Activated T-helper 1 cell treated with anti-CD3 and anti-CD28 coated beads, Interleukin-2, amount 50 U/mL, for 16 hours (primary cell): Measurements from ENCODE around the gene B4GALNT1.
"Not testable (repeated sequence)": the region's sequence is repeated elsewhere in the genome, so short reads cannot be mapped to it uniquely, and the experiment has no call there.

Source experiments
- DNase-seq, 2 donors: peaks; one replicate each; pipeline ENCODE4 v3.0.0-alpha.2; 2020; ENCODE audit warnings: low read depth in 1 of 2, low spot score in 1 of 2

The B4GALNT1 gene

DNA sequence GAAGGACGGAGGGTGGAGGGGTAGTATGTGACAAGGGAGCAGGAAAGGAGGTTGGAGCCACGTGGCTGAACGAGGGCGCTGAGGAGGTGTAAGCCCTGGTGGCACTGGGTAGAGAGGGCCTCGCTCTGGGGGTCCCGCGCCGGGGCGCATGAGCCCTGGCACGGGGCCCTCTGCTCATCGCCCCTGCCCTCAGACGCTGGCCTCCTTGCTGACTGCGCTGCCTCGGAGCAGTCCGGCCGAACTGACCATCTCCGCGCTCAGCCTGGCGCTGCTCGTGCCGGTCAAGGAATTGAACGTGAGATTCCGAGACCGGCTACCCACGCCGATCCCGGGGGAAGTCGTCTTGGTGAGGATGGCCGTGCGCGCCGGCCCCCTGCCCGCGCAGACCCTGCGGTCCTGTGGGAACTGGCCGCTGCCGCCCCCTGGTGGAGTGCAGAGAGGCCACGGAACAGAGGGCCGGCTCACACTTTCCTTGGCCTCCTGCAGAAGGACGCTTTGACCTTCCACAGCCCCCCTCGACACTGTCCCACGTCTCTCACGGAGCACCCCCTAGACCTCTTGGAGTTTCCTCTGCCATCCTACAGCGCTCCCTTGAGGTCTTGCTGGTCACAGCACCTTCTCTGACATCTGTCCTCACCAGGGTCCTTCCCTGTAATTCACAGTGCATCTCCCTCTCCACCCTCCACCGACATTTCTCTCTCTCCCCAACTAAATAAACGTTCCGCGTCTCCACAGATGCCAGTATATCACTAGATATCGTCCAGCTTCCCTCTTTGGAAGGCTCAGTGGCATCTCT, 11.3 kb downstream of the B4GALNT1 start:
- DNase-seq: peak in 1 of 2 donors; percentile 37

DNA sequence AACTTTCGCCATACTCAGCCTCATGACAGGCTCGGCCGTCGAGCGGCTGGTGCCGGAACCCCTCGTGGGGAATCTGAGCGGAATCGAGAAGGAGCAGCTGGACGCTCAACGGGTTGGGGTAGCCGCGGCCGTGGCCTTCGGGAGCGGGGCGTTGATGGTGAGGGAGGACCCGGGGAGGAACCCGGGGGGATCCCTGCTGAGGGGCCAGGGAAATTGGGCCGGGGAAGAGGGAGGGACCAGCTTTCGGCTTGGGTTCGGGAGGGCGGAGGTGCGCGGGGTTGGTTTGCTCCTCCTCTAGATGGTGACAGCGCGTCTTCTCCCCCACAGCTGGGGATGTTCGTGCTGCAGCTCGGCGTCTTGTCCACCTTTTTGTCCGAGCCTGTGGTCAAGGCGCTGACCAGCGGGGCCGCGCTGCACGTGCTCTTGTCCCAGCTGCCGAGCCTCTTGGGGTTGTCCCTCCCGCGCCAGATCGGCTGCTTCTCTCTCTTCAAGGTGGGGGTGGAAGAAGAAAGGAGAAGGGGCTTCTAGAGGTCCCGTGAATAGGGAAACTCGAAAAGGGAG, 12.0 kb downstream of the B4GALNT1 start:
- DNase-seq: no peak

DNA sequence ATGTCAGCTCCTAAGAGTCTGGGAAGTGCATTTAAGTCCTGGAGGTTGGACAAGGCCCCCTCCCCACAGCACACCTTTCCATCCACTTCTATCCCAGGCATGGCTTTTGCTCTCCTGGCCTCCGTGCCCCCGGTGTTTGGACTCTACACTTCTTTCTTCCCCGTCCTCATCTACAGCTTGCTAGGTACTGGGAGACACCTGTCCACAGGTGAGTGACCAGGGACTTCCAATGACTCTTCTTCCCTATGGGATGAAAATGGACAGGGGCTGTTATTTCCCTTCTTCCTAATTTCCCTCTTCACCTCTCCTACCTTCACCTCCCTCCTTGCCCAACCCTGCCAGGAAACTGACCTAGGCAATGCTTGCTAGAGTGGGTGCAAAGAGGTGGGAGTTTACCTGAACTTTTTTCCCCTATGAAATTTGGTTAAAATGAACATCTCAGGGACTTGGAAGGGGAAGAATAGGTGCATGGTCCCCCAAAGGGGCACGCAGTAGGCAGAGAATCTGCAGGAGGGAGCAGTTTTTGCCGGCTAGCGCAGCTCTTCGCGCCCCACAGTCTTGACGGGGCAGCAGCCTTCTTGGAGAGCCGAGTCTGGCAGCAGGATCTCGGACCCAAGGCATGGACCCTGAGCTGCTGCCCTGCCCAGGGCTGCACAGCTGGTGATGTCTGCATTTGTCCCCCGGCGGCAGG, 12.6 kb downstream of the B4GALNT1 start:
- no peak for DNase-seq

DNA sequence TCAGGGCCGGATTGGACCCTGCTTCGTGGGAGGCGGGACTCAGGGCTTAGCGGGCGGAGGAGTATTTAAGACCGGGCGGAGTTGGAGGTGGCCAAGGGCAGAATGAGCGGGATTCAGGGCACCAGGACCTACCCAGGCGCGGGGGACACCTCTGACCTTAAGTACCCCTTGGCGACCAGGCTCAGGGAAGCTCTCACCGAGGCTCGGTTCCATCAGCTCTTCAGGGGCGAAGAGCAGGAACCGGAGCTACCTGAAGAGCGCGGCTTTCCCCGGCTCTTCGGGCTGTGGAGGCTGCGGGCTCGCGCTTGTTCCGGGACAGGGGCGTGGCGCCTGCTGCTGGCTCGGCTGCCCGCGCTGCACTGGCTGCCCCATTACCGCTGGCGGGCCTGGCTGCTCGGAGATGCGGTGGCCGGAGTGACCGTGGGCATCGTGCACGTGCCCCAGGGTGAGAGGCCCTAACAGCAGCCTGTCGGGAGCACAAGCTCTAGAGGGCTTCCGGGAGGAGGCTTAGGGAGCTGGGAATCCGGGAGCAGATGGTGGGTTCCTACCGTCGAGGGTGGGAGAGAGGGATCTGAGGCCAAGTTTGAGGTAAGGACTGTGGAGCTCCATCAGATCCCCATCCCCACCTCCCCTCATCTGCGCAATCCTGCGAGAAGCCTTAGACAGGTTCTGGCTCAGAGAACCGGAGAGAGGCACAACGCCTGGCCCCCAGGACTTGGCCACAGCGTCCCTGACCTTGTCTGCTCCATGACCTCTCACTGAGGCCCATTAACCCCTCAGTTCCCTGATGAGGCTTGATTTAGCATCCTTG, 13.4 kb downstream of the B4GALNT1 start:
- DNase-seq: no peak

DNA sequence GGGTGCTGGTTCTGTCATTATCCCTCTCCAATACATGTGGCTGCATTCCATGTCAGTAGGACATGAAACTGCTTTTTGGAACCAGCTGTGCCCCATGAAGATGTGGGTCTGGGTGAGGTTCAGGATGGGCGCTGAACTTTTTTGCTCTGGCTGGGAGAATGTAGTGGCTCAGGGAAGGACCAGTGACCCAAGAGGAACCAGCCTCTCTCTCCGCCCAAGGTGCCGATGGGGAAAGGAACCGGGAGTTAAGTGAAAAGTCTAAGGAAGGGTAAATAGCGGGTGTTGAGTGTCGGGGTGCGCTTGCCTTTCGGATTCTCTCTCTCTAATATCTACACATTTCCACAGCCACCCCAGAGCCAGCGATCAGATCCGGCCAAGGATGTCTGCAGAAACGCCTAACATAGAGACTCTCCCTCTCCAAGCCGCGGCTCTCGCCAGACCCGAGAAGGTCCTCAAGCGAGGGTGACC, 14.0 kb downstream of the B4GALNT1 start:
- no peak for DNase-seq

DNA sequence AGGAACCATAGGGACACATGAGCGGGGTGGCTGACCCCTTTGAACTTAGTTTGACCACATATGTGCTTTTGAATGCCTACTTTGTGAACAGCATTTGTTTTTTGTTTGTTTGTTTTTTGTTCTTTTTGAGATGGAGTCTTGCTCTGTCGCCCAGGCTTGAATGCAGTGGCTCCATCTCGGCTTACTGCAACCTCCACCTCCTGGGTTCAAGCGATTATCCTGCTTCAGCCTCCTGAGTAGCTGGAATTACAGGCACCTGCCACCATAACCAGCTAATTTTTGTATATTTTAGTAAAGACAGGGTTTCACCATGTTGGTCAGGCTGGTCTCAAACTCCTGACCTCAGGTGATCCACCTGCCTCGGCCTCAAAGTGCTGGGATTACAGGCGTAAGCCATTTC, 14.6 kb downstream of the B4GALNT1 start:
- DNase-seq: not testable (repeated sequence)

DNA sequence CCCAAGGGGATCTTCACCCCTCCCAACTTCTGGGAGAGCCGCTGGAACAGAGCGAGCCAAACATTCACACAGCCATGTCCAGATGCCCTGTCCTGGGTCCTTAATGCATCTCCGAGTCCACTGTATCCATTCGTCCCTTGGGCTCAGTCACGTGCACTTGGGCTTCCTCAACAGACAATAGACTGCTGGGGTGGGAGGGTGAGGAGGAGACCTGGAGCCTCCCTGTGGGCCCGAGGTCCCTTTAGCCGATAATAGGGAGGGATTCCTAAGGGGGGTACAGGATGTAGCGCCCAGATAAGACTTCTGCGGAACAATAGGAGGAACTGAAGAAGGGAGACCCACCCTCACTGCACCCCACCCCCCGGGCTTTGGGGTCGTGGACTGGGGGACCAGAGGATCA, 15.1 kb downstream of the B4GALNT1 start:
- DNase-seq: no peak

DNA sequence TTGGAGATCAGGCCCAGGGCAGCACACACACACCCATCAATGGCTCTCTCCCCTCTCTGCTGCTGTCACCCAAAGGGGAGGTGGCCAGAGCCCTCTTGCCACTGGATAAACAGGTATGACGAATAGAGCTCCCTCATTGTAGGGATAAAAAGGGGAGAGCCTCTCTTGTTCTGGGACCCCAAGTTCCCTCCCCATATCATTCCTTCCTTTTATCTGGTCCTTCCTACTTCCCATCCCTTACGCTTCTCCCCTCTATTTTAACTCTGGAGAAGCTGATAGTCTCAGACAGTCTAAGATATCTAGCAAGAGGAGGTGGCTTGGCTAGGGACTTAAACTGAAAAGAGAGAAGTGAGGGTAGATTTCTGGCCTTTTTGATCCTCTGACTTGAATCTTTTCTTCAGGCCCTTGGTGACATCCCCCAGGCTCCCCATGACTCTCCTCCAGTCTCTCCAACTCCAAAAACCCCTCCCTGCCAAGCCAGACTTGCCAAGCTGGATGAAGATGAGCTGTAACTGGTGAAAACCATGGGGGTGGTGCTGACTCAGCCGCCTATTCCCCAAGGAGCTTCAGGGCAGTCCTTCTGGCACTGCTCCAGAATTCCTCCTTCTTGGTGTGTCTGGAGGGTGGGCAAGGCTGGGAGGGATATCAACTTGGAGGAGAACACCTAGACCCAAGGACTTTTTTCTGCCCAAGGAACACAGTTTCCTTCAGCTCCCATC, 16.5 kb downstream of the B4GALNT1 start:
- no peak for DNase-seq

DNA sequence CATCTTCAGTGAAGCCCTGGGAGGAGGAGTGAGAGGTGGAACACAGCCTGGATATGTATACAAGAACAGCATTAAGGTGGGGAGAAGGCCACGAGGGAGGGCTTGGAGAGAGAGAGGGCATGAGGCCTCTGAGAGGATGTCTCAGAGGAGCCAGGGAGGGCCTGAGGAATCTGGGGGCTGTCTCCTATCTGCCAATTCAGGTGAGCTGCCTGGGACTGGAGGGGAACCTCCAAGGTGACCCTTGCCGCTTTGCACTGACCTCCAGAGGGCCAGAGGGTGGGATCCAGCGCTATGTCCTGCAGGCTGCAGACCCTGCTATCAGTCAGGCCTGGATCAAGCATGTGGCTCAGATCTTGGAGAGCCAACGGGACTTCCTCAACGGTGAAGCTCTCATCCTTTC, 17.4 kb downstream of the B4GALNT1 start:
- no peak for DNase-seq

DNA sequence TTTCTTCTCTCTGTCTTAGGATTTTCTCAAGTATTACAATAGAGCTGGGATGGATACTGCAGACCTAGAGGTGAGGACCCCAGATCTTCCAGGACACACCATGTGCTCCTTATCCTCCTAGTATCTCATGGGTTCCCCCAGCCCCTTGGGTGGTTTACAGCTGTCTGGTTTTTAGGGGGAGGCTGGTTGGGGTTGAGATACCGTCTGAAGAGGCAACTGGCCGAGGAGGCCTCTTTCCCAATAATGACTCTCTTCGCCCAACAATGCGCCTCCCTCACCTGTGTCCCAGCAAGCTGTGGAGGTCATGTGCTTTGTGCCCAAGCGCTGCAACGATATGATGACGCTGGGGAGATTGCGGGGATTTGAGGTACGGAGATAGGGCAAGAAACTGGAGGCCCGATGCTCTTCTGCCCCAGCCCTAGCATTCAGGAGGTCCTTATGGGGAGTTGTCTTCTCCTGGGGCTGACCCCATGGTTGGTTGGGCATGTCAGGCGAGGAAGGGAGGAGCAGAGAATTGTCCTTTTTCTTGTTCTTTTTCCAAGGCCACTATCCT, 18.0 kb downstream of the B4GALNT1 start:
- DNase-seq: no peak

DNA sequence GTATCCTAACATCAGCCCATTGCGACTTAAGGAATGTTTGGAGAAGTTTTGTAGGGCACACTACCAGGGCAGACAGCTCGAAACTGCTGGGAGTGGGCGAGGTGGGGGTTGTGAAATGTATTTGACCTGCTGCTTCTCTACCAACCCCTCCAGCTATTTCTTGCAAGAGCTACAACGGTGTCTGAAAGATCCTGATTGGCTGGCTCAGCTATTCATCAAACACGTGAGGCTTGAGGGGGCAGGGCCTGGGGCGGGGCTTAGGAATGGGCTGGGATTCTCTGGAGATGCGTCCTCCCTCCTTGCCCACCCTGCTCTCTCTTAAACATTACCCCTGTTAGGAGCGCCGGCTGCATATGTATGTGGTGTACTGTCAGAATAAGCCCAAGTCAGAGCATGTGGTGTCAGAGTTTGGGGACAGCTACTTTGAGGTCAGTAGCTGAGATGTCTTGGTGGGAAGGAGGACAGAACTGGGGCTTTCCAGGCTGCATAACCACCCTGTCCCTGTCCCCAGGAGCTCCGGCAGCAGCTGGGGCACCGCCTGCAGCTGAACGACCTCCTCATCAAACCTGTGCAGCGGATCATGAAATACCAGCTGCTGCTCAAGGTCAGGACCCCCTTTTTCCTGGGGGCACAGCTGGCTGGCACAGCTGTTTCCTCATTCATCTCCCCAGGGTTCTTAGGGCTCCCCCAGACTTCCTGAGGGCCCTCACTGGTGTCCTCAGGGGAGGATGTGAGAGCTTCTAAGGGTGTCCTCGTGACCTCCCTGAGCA, 18.6 kb downstream of the B4GALNT1 start:
- DNase-seq: no peak

DNA sequence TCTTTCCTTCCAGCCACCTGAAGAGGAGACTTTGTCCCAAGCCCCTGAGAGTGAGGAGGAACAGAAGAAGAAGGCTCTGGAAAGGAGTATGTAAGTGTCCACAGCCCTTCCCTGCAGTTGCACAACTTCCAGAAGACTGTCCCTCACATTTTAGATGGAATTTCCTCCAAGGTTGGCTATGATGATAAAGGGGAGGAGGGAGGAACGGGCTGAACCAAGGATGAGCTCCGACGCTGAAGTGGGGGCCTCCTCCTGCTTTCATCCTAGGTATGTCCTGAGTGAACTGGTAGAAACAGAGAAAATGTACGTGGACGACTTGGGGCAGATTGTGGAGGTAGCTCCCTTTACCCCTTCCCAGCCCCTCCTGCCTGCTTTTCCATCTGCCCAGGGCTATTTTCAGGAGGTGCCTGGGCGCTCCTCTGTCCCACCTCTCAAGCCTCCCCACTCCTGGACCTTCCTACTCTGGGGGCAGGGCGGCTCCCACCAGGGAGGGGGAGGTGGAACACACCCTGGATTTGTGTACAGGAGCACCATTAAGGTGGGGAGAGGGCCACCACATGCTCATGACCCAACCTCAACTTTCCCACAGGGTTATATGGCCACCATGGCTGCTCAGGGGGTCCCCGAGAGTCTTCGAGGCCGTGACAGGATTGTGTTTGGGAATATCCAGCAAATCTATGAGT, 19.4 kb downstream of the B4GALNT1 start:
- no peak for DNase-seq

DNA sequence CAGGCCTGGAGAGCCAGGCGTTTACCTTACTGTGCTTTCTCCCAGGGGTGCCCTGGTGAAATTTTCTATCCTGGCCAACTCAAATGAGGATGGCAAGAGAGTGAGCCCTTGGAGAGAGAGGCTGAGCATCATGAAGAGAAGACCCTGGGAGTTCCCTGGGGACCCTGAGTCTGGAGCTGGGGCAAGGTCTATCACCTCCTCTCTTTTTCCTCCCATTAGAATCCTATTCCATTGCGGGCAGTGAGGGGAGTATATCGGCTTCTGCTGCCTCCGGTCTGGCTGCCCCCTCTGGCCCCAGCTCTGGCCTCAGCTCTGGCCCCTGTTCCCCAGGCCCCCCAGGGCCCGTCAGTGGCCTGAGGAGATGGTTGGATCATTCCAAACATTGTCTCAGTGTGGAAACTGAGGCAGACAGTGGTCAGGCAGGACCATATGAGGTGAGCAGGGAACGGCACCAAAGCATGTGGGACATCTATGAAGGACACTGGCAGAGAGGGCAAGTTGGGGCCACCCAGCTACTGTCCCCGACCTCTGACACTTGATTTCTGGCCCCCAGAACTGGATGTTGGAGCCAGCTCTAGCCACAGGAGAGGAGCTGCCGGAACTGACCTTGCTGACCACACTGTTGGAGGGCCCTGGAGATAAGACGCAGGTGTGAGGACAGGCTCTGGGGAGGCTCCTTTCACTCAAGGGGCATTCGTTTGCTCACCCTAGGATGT, 20.1 kb downstream of the B4GALNT1 start:
- no peak for DNase-seq

DNA sequence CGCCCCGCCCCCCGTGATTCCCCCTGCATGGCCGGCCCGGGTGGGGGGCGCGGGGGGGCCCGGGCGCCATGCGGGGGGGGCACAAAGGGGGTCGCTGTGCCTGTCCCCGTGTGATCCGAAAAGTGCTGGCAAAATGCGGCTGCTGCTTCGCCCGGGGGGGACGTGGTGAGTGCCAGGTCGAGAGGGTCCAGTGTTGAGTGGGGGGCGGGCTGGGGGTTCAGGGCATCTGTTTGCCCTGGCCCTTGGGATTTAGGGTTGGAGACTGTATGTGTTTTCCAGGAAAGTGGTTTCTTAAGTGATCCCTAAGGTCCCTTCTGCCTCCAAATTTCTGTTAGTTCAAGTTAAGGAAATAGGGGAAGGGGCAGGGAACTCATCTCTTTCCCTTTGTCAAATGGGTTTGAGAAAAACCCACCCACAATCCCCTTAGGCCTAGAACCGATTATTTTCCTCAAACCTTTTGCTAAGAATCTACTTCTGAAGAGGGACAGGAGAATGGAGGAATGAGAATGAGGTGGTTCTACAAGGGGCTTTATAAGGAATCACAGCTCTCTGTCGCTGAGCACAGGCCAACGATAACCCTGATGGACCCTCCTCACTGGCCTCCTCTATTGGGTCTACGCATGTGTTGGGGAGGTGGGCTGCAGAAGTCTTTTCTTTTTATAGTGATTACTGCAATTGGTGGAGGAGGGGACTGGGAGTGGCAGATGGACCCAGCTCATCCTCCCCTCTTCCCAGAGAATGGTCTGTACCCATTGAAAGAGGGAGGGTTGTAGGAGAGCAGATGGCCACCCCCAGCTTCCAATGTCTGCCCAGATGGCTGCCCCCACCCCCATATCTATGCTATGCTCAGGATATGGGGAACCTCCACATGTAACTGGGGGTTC, 20.9 kb downstream of the B4GALNT1 start:
- no peak for DNase-seq

DNA sequence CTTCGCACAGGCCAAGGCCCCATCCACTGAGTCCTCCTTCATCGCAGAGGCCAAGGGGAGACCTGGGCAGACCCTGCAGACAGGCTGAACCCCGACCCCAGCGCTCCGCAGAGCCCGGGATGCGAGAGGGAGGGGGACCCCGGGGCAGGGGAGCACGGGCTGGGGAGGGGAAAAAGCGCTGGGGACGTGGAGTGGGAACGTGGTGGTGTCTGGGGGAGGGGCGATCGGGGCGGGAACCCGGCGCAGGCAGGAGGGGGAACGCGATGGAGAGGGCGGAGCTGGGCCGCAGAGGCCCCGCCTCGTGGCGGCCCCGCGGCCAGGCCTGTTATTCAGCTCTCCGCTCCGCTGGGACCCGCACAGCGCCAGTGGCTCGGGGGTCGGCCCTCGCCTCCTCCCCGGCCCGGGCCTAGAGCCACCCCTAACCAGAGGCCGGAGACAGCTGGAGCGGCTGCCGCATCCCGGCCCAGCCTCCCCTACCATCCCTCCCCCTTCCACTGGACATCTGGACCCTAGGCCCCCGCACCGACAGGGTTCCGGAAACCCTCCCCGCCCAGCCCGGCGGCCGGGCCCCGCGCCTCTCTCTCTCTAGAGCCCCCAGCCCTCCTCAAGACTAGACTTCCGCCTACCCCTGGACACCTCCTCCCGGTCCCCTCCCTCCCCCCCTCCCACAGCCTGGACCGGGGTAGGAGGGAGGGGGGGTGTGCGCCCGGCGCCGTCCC, 21.7 kb downstream of the B4GALNT1 start, which contains the start of gene ARHGEF25:
ARHGEF25 (plus strand) TSS at position 328 of the 719 bp plus-strand sequence. CDS start 460 bp downstream, outside the sequence.
- DNase-seq: no peak

DNA sequence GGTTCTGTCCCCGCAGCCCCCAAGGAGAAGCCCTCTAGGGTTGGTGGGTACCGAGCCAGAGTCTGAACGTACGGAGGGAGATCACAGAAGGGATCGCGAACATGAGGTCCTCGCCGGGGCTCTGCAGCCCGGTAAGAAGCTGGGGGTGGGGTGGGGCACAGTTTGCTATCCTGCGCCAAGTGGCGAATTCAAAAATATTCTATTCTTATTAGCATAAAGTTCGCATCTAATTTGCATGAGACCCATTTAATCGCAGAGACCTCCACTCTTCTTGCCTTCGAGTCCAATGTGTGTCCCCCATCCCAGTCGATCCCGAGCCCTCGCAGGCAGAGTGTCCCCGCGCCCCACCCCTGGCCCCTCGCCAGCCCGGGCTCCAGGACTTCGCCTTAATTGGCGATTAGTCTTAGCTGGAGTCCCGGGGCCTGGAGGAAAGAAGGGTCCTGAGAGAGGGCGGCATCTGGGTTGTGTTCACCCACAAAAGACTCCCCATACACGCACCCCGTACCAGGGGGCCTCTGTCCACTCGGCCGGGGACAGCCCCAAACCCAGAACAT, 22.4 kb downstream of the B4GALNT1 start:
- no peak for DNase-seq
